Osteoblast (primary cell): ENCODE measurements around the gene EFCAB6. TPM values are rescaled to one million over a fixed set of nuclear protein-coding genes. Genes with fewer than 3 reads are reported as not detected.

ENCODE experiments used
- DNase-seq: peaks from one replicate; pipeline ENCODE4 v3.0.0; 2011; ENCODE audit warnings: low spot score, mixed read lengths; ENCODE audit not compliant: insufficient read length; ENCODE audit errors: missing footprints
- H2AFZ ChIP-seq: 2 replicates; pipeline ENCODE4 v1.6.0; 2011; ENCODE audit warnings: mild to moderate bottlenecking, low read length
- H3K27ac ChIP-seq: 2 replicates; pipeline ENCODE4 v1.5.1; 2011; ENCODE audit warnings: mild to moderate bottlenecking, low read depth, low read length, moderate library complexity
- H3K27me3 ChIP-seq: 2 replicates; pipeline ENCODE4 v1.6.0; 2012; ENCODE audit warnings: mild to moderate bottlenecking, control low read depth, inconsistent platforms, low read length, moderate library complexity; ENCODE audit not compliant: insufficient read depth
- H3K36me3 ChIP-seq: 2 replicates; pipeline ENCODE4 v1.5.1; 2011; ENCODE audit warnings: mild to moderate bottlenecking, low read length, control low read depth, moderate library complexity; ENCODE audit not compliant: insufficient read depth
- H3K4me1 ChIP-seq: 2 replicates; pipeline ENCODE4 v1.5.1; 2011; ENCODE audit warnings: mild to moderate bottlenecking, low read length, control low read depth, moderate library complexity; ENCODE audit not compliant: insufficient read depth
- H3K4me2 ChIP-seq: 2 replicates; pipeline ENCODE4 v1.6.0; 2011; ENCODE audit warnings: mild to moderate bottlenecking, low read length; ENCODE audit not compliant: insufficient read depth
- H3K4me3 ChIP-seq: fragments of 200-600 bp; sonication (generic); 3 replicates; pipeline ENCODE4 v1.5.1; 2012; ENCODE audit warnings: mild to moderate bottlenecking, low read length, inconsistent platforms; ENCODE audit not compliant: insufficient read depth
- H3K79me2 ChIP-seq: 2 replicates; pipeline ENCODE4 v1.6.0; 2012; ENCODE audit warnings: mild to moderate bottlenecking, low read length, control low read depth, inconsistent platforms; ENCODE audit not compliant: insufficient read depth
- H3K9me3 ChIP-seq: 2 replicates; pipeline ENCODE4 v1.5.1; 2011; ENCODE audit warnings: low read depth, low read length, control low read depth
- H4K20me1 ChIP-seq: 2 replicates; pipeline ENCODE4 v1.6.0; 2012; ENCODE audit warnings: mild to moderate bottlenecking, low read length, control low read depth; ENCODE audit not compliant: insufficient read depth
- total RNA-seq: library from RNA; depleted of rRNA; stranded (reverse); fragments of >200 nt; gene quantifications from 2 replicates; pipeline ENCODE4 v1.2.3, GENCODE V29; 2012
- TF ChIP-seq, protein P1 (sequence below): IDR thresholded peaks from 2 replicates; pipeline ENCODE4 v1.5.1; 2011; ENCODE audit warnings: mild to moderate bottlenecking, low read depth, low read length, moderate library complexity; ENCODE audit errors: extremely low read depth

The EFCAB6 gene
- total RNA-seq, 1 donor, result 1.8 TPM

GRCh38 chr22:43587574-43587973 lies 224.5 kb downstream of the EFCAB6 start:
- DNase-seq, result no peak
- no peak overlapping the region for H3K4me3 ChIP-seq
- no peaks in the 10 kb centered on the region for H3K27me3 ChIP-seq
- H3K79me2 ChIP-seq, result no peaks in the 10 kb centered on the region
- no peak overlapping the region for H3K27ac ChIP-seq
- no peaks in the 10 kb centered on the region for H4K20me1 ChIP-seq
- H2AFZ ChIP-seq, result no peak overlapping the region
- TF ChIP-seq, protein P1, sequence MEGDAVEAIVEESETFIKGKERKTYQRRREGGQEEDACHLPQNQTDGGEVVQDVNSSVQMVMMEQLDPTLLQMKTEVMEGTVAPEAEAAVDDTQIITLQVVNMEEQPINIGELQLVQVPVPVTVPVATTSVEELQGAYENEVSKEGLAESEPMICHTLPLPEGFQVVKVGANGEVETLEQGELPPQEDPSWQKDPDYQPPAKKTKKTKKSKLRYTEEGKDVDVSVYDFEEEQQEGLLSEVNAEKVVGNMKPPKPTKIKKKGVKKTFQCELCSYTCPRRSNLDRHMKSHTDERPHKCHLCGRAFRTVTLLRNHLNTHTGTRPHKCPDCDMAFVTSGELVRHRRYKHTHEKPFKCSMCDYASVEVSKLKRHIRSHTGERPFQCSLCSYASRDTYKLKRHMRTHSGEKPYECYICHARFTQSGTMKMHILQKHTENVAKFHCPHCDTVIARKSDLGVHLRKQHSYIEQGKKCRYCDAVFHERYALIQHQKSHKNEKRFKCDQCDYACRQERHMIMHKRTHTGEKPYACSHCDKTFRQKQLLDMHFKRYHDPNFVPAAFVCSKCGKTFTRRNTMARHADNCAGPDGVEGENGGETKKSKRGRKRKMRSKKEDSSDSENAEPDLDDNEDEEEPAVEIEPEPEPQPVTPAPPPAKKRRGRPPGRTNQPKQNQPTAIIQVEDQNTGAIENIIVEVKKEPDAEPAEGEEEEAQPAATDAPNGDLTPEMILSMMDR, result no peak
- no peak overlapping the region for H3K4me2 ChIP-seq
- no peaks in the 10 kb centered on the region for H3K9me3 ChIP-seq
- no peaks in the 10 kb centered on the region for H3K4me1 ChIP-seq
- H3K36me3 ChIP-seq, result no peaks in the 10 kb centered on the region

DNA sequence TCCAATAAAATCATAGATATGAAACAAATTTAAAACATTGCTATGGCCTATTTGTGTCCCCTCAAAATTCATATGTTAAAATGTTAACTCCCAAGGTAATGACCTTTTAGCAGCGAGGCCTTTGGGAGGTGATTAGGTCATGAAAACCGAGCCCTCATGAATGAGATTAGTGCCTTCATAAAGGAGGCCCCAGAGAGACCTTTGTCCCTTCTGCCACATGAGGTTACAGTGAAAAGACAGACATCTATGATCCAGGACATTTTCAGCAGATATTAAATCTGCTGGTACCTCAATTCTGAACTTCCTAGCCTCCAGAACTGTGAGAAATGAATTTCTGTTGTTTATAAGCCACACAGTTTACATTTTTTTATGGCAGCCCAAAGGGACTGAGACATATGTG lies 228.6 kb downstream of the EFCAB6 start:
- TF ChIP-seq, protein P1, result no peak
- Histone ChIP-seq H3K27me3 (no peaks in the 10 kb centered on the region), H4K20me1 (no peaks in the 10 kb centered on the region), H3K36me3 (no peaks in the 10 kb centered on the region), H3K4me1 (no peaks in the 10 kb centered on the region), H3K79me2 (no peaks in the 10 kb centered on the region), H2AFZ (no peak overlapping the region), H3K4me2 (no peak overlapping the region), H3K4me3 (no peak overlapping the region), H3K9me3 (no peaks in the 10 kb centered on the region), H3K27ac (no peak overlapping the region)
- no peak for DNase-seq

DNA sequence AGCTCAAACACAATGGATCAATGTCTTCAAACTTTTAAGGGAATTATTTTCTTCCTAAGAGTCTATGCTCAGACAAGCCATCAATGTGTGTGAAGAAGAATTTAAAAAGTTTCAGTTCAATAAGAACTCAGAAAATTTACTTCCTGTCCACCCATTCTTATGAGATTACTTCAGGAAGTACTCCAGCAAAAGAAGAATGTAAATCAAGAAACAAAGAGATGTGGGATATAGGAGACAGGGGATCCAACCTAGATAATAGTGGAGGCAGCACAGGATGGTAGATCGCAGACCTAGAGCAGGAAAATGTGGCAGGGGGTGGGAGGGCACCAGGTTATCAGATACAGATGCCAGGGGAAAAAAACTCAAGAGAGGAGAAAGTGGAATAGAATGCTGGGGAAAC lies 229.7 kb downstream of the EFCAB6 start:
- Histone ChIP-seq H3K4me3 (no peak overlapping the region), H3K36me3 (no peaks in the 10 kb centered on the region), H3K27me3 (no peaks in the 10 kb centered on the region), H3K4me1 (no peaks in the 10 kb centered on the region), H2AFZ (no peak overlapping the region), H3K27ac (no peak overlapping the region), H3K9me3 (no peaks in the 10 kb centered on the region), H3K4me2 (no peak overlapping the region), H4K20me1 (no peaks in the 10 kb centered on the region), H3K79me2 (no peaks in the 10 kb centered on the region)
- TF ChIP-seq, protein P1, result no peak
- no peak for DNase-seq

DNA sequence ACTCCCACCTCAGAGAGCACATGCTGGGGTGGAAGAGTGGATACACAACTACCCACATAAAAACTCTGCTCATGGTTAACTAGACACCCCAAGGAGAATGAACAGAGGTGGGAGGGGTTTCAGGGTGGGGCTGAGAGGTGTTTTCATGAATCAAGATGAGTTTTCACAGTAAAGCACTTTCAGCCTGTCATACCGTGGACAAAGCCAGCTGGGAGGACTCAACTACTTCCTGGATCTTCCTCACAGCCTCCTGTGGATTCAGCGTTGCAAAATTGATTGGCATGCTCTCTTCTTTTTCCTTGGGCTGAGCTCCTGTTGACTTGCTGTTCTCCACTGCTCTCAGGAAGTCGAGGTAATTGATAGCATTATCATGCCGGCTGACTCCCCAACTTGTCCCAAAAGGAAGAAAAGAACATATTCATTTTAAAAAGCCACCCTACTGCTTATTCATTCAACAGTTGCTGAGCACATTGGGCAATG lies 231.8 kb downstream of the EFCAB6 start:
- Histone ChIP-seq H3K9me3 (no peaks in the 10 kb centered on the region), H3K36me3 (no peaks in the 10 kb centered on the region), H3K27ac (no peak overlapping the region), H3K27me3 (no peaks in the 10 kb centered on the region), H2AFZ (no peak overlapping the region), H3K79me2 (no peaks in the 10 kb centered on the region), H4K20me1 (no peaks in the 10 kb centered on the region), H3K4me2 (no peak overlapping the region), H3K4me3 (no peak overlapping the region), H3K4me1 (no peaks in the 10 kb centered on the region)
- DNase-seq, result no peak
- TF ChIP-seq, protein P1, result no peak
